Endodermal cell (in vitro differentiated cells): ENCODE data around the gene FAAP20. TPM values are rescaled to one million over a fixed set of nuclear protein-coding genes. Genes with fewer than 3 reads are reported as not detected.

ENCODE experiments used
- DNase-seq: peaks from one replicate; pipeline ENCODE4 v3.0.0-alpha.2; 2017
- H3K27ac ChIP-seq: 2 replicates; pipeline ENCODE4 v1.5.1; 2013; ENCODE audit warnings: mild to moderate bottlenecking, low read depth, low read length, moderate library complexity
- H3K27me3 ChIP-seq: 2 replicates; pipeline ENCODE4 v1.6.1; 2013; ENCODE audit warnings: mild to moderate bottlenecking, low read length, moderate library complexity; ENCODE audit not compliant: insufficient read depth, control insufficient read depth, poor library complexity, severe bottlenecking
- H3K36me3 ChIP-seq: 2 replicates; pipeline ENCODE4 v1.7.0; 2013; ENCODE audit warnings: mild to moderate bottlenecking, low read length, moderate library complexity; ENCODE audit not compliant: control insufficient read depth, insufficient read depth
- H3K4me1 ChIP-seq: one replicate; pipeline ENCODE4 v1.7.0; 2013; ENCODE audit warnings: low read length; ENCODE audit not compliant: control insufficient read depth, insufficient read depth
- H3K4me3 ChIP-seq: 2 replicates; pipeline ENCODE4 v1.5.1; 2013; ENCODE audit warnings: mild to moderate bottlenecking, low read length, moderate library complexity
- H3K9ac ChIP-seq: 2 replicates; pipeline ENCODE4 v1.6.1; 2013; ENCODE audit warnings: mild to moderate bottlenecking, low read length, moderate library complexity; ENCODE audit not compliant: poor library complexity, severe bottlenecking; ENCODE audit errors: extremely low read depth
- H3K9me3 ChIP-seq: 2 replicates; pipeline ENCODE4 v1.6.1; 2013; ENCODE audit warnings: mild to moderate bottlenecking, low read length, moderate library complexity; ENCODE audit not compliant: control insufficient read depth
- H3K27ac Mint-ChIP-seq: 2 replicates; pipeline ENCODE4 v1.8.0; 2020; ENCODE audit warnings: mixed read lengths
- H3K27me3 Mint-ChIP-seq: 2 replicates; pipeline ENCODE4 v1.8.0; 2021; ENCODE audit warnings: mild to moderate bottlenecking, mixed read lengths; ENCODE audit not compliant: insufficient read depth
- H3K36me3 Mint-ChIP-seq: 2 replicates; pipeline ENCODE4 v1.8.0; 2020; ENCODE audit warnings: low read depth, mixed read lengths
- H3K4me1 Mint-ChIP-seq: 2 replicates; pipeline ENCODE4 v1.8.0; 2020; ENCODE audit warnings: mixed read lengths
- H3K4me3 Mint-ChIP-seq: 2 replicates; pipeline ENCODE4 v1.8.0; 2020; ENCODE audit warnings: mild to moderate bottlenecking, moderate library complexity, mixed read lengths
- H3K9me3 Mint-ChIP-seq: 2 replicates; pipeline ENCODE4 v1.8.0; 2020; ENCODE audit warnings: mild to moderate bottlenecking, mixed read lengths
- WGBS, 2 experiments: methylation state at CpG; one replicate each; pipeline versions ENCODE4 v1.1.5 to v1.1.7; 2013; ENCODE audit warnings: missing lambda C conversion rate in 2 of 2, mixed read lengths in 1 of 2; ENCODE audit not compliant: insufficient coverage in 1 of 2, insufficient read length in 1 of 2; 5-methylcytosine and 5-hydroxymethylcytosine counted together
- total RNA-seq, 2 donors: library from RNA; stranded (reverse); fragmentation: NEBNext Ultra II Directional in 1 of 2; extraction: Animal tissue kit (Norgen Biotek cat#: 25700) in 1 of 2; gene quantifications; 2 replicates in 1 of 2; 3 replicates in 1 of 2; pipeline ENCODE4 v1.2.1, GENCODE V29; 2021
- TF ChIP-seq, protein P1 (sequence below): fragments of 200-600 bp; sonication (generic); conservative IDR thresholded peaks from 2 replicates; pipeline ENCODE4 v1.5.0; 2021; ENCODE audit warnings: antibody characterized with exemption, mild to moderate bottlenecking

Gene FAAP20
- total RNA-seq, 2 donors from 2014 or later: 126 to 154 TPM

DNA sequence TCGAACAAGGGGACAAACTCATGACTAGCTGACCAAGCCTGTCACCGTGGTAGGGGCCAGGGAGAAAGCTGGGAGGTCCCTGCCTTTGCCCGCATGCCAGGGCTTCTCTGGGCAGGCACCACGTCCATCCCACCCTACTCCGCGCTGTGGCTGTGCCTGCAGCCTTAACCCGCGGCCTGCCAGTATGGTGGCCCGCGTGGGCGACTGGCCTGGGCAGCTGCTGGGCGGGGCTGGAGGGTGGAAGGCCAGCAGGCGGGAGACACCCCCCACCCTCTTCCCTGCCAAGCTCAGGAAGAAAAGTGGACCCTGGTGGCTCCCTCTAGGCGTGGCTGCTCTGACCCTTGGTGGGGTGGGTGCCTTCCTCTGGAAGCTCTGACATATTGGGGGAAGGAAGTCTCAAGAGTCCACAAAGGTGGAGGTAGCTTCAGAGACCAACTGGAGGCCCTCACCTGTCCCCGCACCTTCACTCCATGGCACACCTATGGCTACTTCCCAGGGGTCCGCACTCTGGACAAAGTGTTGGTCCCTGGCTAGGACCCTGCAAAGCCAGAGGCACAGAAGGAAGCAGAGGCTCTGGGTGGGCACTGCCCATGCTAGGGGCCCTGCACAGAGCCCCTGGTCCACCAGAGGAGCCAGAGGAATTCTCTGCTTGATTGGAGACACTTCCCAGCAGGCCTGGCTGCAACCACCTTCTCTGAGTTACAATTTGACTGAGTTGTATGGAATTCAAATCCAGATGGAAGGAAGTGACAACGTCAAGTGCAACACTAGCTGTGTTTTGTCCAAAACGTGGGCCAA lies 30.3 kb upstream of the FAAP20 start:
- peaks cover 6% of the 10 kb centered on the region for H3K4me1 Mint-ChIP-seq
- H3K36me3 Mint-ChIP-seq: no peaks in the 10 kb centered on the region
- TF ChIP-seq, protein P1, sequence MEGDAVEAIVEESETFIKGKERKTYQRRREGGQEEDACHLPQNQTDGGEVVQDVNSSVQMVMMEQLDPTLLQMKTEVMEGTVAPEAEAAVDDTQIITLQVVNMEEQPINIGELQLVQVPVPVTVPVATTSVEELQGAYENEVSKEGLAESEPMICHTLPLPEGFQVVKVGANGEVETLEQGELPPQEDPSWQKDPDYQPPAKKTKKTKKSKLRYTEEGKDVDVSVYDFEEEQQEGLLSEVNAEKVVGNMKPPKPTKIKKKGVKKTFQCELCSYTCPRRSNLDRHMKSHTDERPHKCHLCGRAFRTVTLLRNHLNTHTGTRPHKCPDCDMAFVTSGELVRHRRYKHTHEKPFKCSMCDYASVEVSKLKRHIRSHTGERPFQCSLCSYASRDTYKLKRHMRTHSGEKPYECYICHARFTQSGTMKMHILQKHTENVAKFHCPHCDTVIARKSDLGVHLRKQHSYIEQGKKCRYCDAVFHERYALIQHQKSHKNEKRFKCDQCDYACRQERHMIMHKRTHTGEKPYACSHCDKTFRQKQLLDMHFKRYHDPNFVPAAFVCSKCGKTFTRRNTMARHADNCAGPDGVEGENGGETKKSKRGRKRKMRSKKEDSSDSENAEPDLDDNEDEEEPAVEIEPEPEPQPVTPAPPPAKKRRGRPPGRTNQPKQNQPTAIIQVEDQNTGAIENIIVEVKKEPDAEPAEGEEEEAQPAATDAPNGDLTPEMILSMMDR: no peak
- H3K27ac Mint-ChIP-seq: no peak overlapping the region
- H3K36me3 ChIP-seq: no peaks in the 10 kb centered on the region
- no peaks in the 10 kb centered on the region for H3K4me1 ChIP-seq
- no peaks in the 10 kb centered on the region for H3K9me3 Mint-ChIP-seq
- DNase-seq: peak; percentile 44
- H3K4me3 Mint-ChIP-seq: no peak overlapping the region
- H3K9ac ChIP-seq: no peak overlapping the region
- H3K9me3 ChIP-seq: no peaks in the 10 kb centered on the region
- no peak overlapping the region for H3K27ac ChIP-seq
- 92 to 98% methylated on average over 9 to 18 of the region's 18 CpGs for WGBS, 2 experiments
- no peak overlapping the region for H3K4me3 ChIP-seq
- H3K27me3 ChIP-seq: no peaks in the 10 kb centered on the region
- H3K27me3 Mint-ChIP-seq: peaks cover 2% of the 10 kb centered on the region

DNA sequence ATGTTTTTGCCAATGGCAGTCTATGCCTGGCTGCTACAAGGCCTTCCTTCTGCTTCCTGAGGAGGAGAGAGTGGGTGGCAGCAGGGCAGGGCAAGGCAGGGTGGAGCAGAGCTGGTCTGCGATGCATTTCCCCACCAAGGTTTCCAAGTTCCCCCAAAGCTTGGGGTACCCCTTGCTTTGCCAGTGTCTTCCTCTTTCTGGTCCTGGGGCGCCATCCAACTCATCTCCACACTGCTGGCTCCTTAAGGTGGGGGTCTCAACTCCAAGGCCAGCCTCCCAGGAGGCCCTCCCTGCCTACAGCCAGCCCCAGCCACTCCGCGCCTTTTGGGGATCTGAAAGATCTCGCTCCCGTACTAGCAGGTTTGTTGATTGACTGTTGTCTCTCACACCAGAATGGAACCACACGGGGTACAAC lies 29.6 kb upstream of the FAAP20 start:
- no peaks in the 10 kb centered on the region for H3K27me3 ChIP-seq
- H3K4me1 Mint-ChIP-seq: peaks cover 6% of the 10 kb centered on the region
- no peaks in the 10 kb centered on the region for H3K4me1 ChIP-seq
- no peaks in the 10 kb centered on the region for H3K36me3 ChIP-seq
- H3K9me3 ChIP-seq: no peaks in the 10 kb centered on the region
- no peak overlapping the region for H3K4me3 ChIP-seq
- TF ChIP-seq, protein P1: no peak
- WGBS, 2 experiments: 92 to 98% methylated on average over 6 to 7 of the region's 7 CpGs
- no peak overlapping the region for H3K4me3 Mint-ChIP-seq
- DNase-seq: no peak
- H3K27me3 Mint-ChIP-seq: peaks cover 2% of the 10 kb centered on the region
- H3K36me3 Mint-ChIP-seq: no peaks in the 10 kb centered on the region
- H3K27ac ChIP-seq: no peak overlapping the region
- H3K9ac ChIP-seq: no peak overlapping the region
- no peak overlapping the region for H3K27ac Mint-ChIP-seq
- no peaks in the 10 kb centered on the region for H3K9me3 Mint-ChIP-seq

DNA sequence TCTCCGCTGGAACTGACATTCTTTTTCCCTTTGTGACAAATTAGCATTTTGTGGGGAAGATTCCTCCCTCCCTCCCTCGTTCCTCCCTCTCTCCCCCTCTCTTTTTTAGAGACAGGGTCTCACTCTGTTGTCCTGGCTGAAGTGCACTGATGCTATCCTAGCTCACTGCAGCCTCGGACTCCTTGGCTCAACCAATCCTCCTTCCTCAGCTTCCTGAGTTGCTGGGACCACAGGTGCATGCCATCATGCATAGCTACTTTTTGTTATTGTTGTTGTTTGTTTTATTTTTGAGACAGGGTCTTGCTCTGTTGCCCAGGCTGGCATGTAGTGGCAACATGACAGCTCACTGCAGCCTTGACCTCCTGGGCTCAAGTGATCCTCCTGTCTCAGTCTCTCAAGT lies 26.7 kb upstream of the FAAP20 start:
- peaks cover 4% of the 10 kb centered on the region for H3K4me1 Mint-ChIP-seq
- H3K4me3 Mint-ChIP-seq: no peak overlapping the region
- no peak overlapping the region for H3K9ac ChIP-seq
- H3K4me1 ChIP-seq: no peaks in the 10 kb centered on the region
- H3K27ac ChIP-seq: no peak overlapping the region
- H3K27ac Mint-ChIP-seq: no peak overlapping the region
- no peaks in the 10 kb centered on the region for H3K9me3 ChIP-seq
- WGBS, 2 experiments: 75 to 89% methylated on average over 2 to 3 of the region's 3 CpGs
- H3K9me3 Mint-ChIP-seq: no peaks in the 10 kb centered on the region
- TF ChIP-seq, protein P1: no peak
- DNase-seq: no peak
- no peaks in the 10 kb centered on the region for H3K36me3 Mint-ChIP-seq
- H3K27me3 Mint-ChIP-seq: peaks cover 2% of the 10 kb centered on the region
- H3K4me3 ChIP-seq: no peak overlapping the region
- H3K27me3 ChIP-seq: no peaks in the 10 kb centered on the region
- H3K36me3 ChIP-seq: no peaks in the 10 kb centered on the region
